Measurements from ENCODE around the gene MVP.

GRCh38 chr16:29831490-29831889 is 11.2 kb downstream of the MVP start:
- TF ChIP-seq CTCF (IDR thresholded peaks at IDR 0.05) (no peak), EP300 (IDR thresholded peaks at IDR 0.05) (no peak), POLR2A (IDR thresholded peaks at IDR 0.05) (no peak), POLR2AphosphoS5 (IDR thresholded peaks at IDR 0.05) (no peak)

Measured in sigmoid colon (tissue), 4 donors.